SK-N-SH (cell line): ENCODE results near the gene FRRS1L.

ENCODE experiments used
- CTCF ChIP-seq: fragments of 200-600 bp; sonication (generic); IDR thresholded peaks from 2 replicates; pipeline ENCODE4 v1.6.1; 2017; ENCODE audit warnings: antibody characterized with exemption, mild to moderate bottlenecking, moderate library complexity
- EP300 ChIP-seq, 2 experiments: IDR thresholded peaks; 2 replicates each; pipeline versions ENCODE4 v1.4.0 to v1.6.1; 2012; ENCODE audit warnings: borderline replicate concordance in 1 of 2, low read depth in 1 of 2, low read length in 1 of 2
- EZH2phosphoT487 ChIP-seq: fragments of 200-600 bp; sonication (generic); IDR thresholded peaks from 2 replicates; pipeline ENCODE4 v1.6.1; 2017; ENCODE audit warnings: low read depth, mixed run types, mild to moderate bottlenecking, antibody characterized with exemption, moderate library complexity, borderline replicate concordance
- MXI1 ChIP-seq: IDR thresholded peaks from 2 replicates; pipeline ENCODE4 v1.6.1; 2012; ENCODE audit warnings: mild to moderate bottlenecking, low read depth, low read length, improper control_type of control experiment
- NFIC ChIP-seq: IDR thresholded peaks from 2 replicates; pipeline ENCODE4 v1.4.0; 2012; ENCODE audit warnings: borderline replicate concordance
- NRF1 ChIP-seq: IDR thresholded peaks from 2 replicates; pipeline ENCODE4 v1.6.1; 2012; ENCODE audit warnings: low read depth, mild to moderate bottlenecking, low read length
- PBX3 ChIP-seq: IDR thresholded peaks from 2 replicates; pipeline ENCODE4; 2012
- POLR2AphosphoS5 ChIP-seq: IDR thresholded peaks from 2 replicates; pipeline ENCODE4 v1.6.1; 2012; ENCODE audit warnings: low read depth, low read length
- REST ChIP-seq: IDR thresholded peaks from 2 replicates; pipeline ENCODE4 v1.6.1; 2012; ENCODE audit warnings: mild to moderate bottlenecking, low read depth, low read length, moderate library complexity

- TF ChIP-seq REST, result no peak
- no peak for TF ChIP-seq CTCF
- TF ChIP-seq POLR2AphosphoS5, result no peak
- no peak for TF ChIP-seq PBX3
- no peak for TF ChIP-seq NFIC
- no peak for TF ChIP-seq EP300 (IDR thresholded peaks at IDR 0.05; ENCODE audit: borderline replicate concordance in 1 of 2, low read depth in 1 of 2, low read length in 1 of 2)
- no peak for TF ChIP-seq MXI1
- TF ChIP-seq NRF1, result peak; percentile 60
- TF ChIP-seq EZH2phosphoT487, result no peak
Measured at GRCh38 chr9:109166771-109167601, at the start of gene FRRS1L.
